Inferior parietal cortex (tissue), 1 donor: Measurements from ENCODE around the gene TADA3.

ENCODE experiments used
- DNase-seq: peaks from one replicate; pipeline ENCODE4 v3.0.0-alpha.2; 2016; ENCODE audit errors: extremely low spot score

Gene TADA3

GRCh38 chr3:9760779-9761505 lies 31.3 kb downstream of the TADA3 start:
- no peak for DNase-seq

DNA sequence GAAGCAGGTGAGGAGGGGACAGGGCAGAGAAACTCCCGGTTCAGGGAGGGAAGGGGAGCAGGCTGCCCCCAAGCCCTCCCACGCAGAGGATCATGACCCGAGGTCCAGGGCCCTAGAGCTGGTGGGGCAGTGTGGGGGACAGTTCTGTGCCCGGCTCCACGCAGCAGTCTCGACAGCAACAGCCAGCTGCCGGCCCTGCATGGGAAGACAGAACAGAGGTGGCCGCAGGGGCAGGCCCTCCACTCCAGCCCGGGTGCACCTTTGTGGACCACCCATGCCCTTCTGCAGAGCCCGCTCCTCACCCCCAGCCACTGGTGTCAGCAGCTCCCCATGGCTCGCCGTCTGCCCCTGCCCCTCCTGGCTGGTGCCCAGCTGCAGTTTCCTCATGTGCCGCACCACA lies 34.8 kb downstream of the TADA3 start:
- DNase-seq: no peak

- DNase-seq: no peak
These were observed 37.6 kb downstream of the TADA3 start for GRCh38 chr3:9754678-9755077.

- DNase-seq: no peak
These were observed 41.5 kb downstream of the TADA3 start for GRCh38 chr3:9750556-9751411.

- peak; percentile 97 for DNase-seq
These were observed 42.4 kb downstream of the TADA3 start, which contains the start of gene OGG1 for GRCh38 chr3:9749645-9750555. TSS of gene OGG1 (plus strand) at chr3:9749952. CDS start at chr3:9750287, 335 bp downstream.

- DNase-seq: no peak
These were observed 43.0 kb downstream of the TADA3 start for GRCh38 chr3:9749296-9749644.

DNA sequence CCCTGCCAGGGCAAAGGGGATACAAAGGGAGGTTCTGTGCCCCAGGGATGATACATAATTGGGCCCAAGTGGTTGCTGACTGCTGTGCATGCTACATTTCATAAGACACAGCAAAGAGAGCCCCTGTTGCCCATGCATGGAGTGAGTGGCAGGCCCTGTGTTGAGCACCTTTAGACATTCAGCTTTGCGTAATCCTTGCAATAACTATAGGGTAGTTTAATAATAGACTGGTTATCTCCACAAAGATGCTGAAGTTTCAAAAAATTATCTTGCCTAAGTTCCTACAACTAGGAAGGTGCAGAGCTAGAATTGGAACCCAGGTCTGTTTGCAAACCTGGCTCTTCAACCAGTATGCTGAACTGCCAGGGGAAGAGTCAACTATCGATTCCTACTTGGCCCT lies 44.2 kb downstream of the TADA3 start:
- DNase-seq: no peak

GRCh38 chr3:9747267-9747666 lies 45.0 kb downstream of the TADA3 start:
- no peak for DNase-seq

GRCh38 chr3:9746330-9746729 lies 45.9 kb downstream of the TADA3 start:
- DNase-seq: no peak

- no peak for DNase-seq
These were observed 46.8 kb downstream of the TADA3 start for GRCh38 chr3:9745521-9745920.

- no peak for DNase-seq
These were observed 48.1 kb downstream of the TADA3 start for GRCh38 chr3:9744162-9744561.

DNA sequence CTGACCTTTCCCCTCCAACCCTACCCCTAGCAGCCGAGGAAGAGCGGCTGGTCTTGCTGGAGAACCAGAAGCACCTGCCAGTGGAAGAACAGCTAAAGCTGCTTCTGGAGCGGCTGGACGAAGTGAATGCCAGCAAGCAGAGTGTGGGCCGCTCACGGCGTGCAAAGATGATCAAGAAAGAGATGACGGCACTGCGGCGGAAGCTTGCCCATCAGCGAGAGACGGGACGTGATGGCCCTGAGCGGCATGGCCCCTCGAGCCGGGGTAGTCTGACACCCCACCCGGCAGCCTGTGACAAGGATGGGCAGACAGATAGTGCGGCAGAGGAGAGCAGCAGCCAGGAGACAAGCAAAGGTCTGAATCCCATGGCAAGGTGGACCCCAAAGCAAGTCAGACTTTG lies 48.7 kb downstream of the TADA3 start:
- no peak for DNase-seq

DNA sequence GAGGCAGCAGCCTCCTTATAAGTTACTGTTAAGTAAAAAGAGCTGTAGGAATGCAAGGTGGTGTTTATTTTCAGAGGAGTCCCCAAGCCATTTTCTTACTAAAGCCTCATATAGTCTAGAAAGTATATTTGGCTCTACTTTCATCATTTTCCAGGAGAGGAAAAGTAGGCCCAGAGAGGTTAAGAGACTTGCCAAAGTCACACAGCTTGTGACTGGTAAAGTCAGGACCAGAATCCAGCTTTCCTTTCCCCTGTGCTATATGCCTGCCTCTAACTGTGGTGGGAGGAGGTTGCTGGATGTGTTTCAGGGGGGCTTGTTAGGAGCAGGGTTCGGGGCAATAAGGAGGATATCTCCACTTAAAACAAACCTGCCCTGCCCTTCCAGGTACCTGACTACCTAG lies 49.7 kb downstream of the TADA3 start:
- no peak for DNase-seq

- DNase-seq: no peak
These were observed 53.1 kb downstream of the TADA3 start for GRCh38 chr3:9739181-9739580.

DNA sequence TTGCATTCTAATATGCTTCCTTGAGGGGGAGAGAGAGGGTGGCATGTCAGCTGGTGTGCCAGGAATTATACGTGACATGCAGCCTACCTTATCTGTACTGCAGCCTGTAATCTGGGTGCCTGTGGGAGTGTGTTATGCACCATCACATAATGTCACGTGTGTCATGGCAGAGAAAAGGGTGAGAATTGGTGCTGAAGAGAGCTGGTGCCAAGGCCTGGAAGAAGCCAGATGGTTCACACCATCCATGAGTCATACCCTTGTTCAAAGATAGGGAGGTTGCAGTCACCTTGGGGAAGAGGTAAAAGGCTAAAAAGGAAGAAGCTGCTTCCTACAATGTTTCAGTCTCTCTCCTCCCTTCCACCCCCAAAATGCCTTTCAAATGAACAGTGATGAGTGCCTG lies 55.4 kb downstream of the TADA3 start:
- no peak for DNase-seq

GRCh38 chr3:9732740-9733115 lies 59.5 kb downstream of the TADA3 start:
- DNase-seq: no peak

DNA sequence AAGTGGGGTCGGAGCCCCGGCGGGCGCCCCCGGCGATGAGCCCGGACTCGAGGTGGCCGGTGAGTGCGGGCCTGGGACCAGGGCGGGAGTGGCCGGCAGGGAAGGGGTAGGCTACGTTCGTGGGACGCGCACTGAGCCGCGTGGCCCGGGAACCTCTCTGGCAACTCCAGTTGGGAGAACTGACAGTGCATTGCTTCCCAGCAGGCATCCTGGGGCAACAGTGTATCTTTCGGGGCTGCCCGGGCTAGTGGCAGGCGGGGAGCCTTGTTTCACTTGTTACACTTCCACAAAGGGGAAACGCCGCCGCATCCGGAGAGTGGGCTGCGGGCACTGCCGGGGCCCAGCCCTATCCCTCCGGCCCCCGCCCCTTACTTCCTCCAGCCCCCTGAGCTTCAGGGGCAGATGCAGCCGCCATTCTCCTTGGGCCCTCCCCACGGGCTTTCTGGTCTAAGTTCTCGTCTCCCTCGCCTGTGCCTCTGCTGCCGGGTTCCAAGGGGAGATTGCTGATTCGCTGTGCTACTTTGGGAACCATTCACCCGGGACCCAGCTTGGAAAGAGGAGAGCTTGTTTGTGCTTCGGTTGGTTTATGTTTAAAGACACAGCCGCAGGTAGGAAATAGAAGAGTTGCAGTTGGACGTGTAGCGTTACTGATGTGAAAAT lies 60.1 kb downstream of the TADA3 start:
- no peak for DNase-seq

- DNase-seq: peak; percentile 91
These were observed 60.8 kb downstream of the TADA3 start, which contains the start of gene BRPF1 for GRCh38 chr3:9731206-9732079. TSS of gene BRPF1 (plus strand) at chr3:9731735. CDS start at chr3:9734141, 2,406 bp downstream.

GRCh38 chr3:9730657-9731205 lies 61.5 kb downstream of the TADA3 start:
- no peak for DNase-seq
